Spinal cord (tissue), 10 donors: ENCODE results near the gene TOX3. TPM values are rescaled to one million over a fixed set of nuclear protein-coding genes. Genes with fewer than 3 reads are reported as not detected.

Experiments
- DNase-seq, 6 donors: peaks; one replicate each; pipeline versions ENCODE4 v3.0.0 to v3.0.0-alpha.2; 2013 to 2015; ENCODE audit warnings: low spot score in 6 of 6, low read depth in 4 of 6
- H3K27ac ChIP-seq: one replicate; pipeline ENCODE4 v1.5.1; 2013; ENCODE audit warnings: low read depth, low read length, control low read depth
- H3K27me3 ChIP-seq: one replicate; pipeline ENCODE4 v1.6.1; 2013; ENCODE audit warnings: low read length; ENCODE audit not compliant: control insufficient read depth, insufficient read depth
- H3K36me3 ChIP-seq: one replicate; pipeline ENCODE4 v1.6.1; 2013; ENCODE audit warnings: low read length; ENCODE audit not compliant: control insufficient read depth, insufficient read depth
- H3K4me1 ChIP-seq: one replicate; pipeline ENCODE4 v1.6.1; 2013; ENCODE audit warnings: low read length; ENCODE audit not compliant: control insufficient read depth, insufficient read depth
- H3K4me3 ChIP-seq: one replicate; pipeline ENCODE4 v1.5.1; 2013; ENCODE audit warnings: low read depth, low read length, control low read depth
- H3K9me3 ChIP-seq: one replicate; pipeline ENCODE4 v1.6.1; 2013; ENCODE audit warnings: low read length; ENCODE audit not compliant: control insufficient read depth, insufficient read depth
- WGBS: methylation state at CpG from one replicate; pipeline ENCODE4 v1.1.5; 2013; ENCODE audit warnings: missing lambda C conversion rate; ENCODE audit not compliant: insufficient coverage; 5-methylcytosine and 5-hydroxymethylcytosine counted together
- polyA plus RNA-seq, 2 donors: library from polyadenylated mRNA; unstranded; fragments of 120-200 nt; gene quantifications; one replicate each; pipeline ENCODE4 v1.2.1, GENCODE V29; 2013; ENCODE audit not compliant: insufficient read length in 2 of 2
- total RNA-seq, 2 donors: library from RNA; depleted of rRNA in 1 of 2; stranded (reverse); fragments of 120-200 nt in 1 of 2; fragments of >200 nt in 1 of 2; gene quantifications; one replicate each; pipeline versions ENCODE4 v1.2.3 to v1.2.4, GENCODE V29; 2013 to 2014
- donor health status: healthy.

Gene TOX3
- total and polyA plus RNA-seq, 4 donors: 4.8 to 27.9 (median 13.9) TPM

DNA sequence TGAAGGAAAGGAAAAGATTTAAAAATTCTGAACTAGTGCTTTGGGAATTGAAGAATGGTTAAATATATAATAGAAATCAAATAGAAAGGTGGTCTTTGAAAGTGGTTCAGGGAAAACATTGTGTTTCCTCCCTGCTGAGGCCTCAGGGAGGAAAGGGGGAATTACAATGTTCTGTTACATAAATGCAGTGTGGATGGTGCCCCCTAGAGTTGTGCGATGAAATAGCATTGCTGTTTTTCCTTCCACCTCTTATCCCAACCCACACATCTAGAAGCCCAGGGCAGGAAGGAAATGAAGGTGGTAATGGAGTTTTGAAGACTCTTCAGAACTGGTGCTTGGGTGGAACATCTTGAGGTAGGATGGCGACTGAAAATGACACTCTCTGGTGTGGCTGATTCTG, 6.4 kb upstream of the TOX3 start:
- no CpG with 5 or more reads among the region's 2 CpGs for WGBS
- no peaks in the 10 kb centered on the region for H3K9me3 ChIP-seq
- no peaks in the 10 kb centered on the region for H3K36me3 ChIP-seq
- no peak overlapping the region for H3K4me3 ChIP-seq
- peak in 1 of 6 donors; percentile 49 for DNase-seq
- H3K4me1 ChIP-seq: peaks cover 3% of the 10 kb centered on the region
- H3K27ac ChIP-seq: no peak overlapping the region
- no peaks in the 10 kb centered on the region for H3K27me3 ChIP-seq

DNA sequence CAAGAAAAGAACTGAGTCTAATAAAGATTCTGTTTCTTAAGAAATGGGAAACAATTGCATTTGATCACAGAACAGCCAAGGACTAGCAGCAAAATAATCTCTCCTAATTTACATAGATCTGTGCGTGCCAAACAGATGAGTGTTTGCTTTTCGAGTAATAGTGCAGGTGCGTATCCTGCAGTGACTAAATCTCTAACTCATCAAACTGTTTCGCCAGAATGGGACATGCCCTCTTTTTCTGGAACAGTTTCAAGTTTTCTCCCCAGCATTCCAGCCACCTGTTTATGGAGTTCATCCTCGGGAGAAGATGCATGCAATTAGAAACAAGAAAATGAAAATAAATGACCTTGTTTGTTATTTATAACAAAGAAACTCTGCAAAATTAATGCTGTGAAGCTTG, 5.7 kb upstream of the TOX3 start:
- Histone ChIP-seq H3K27me3 (peaks cover 4% of the 10 kb centered on the region), H3K4me1 (peaks cover 3% of the 10 kb centered on the region), H3K4me3 (no peak overlapping the region), H3K36me3 (no peaks in the 10 kb centered on the region), H3K9me3 (no peaks in the 10 kb centered on the region), H3K27ac (no peak overlapping the region)
- 83% methylated on average over 2 of the region's 5 CpGs for WGBS
- DNase-seq: peak in 1 of 6 donors; percentile 53

DNA sequence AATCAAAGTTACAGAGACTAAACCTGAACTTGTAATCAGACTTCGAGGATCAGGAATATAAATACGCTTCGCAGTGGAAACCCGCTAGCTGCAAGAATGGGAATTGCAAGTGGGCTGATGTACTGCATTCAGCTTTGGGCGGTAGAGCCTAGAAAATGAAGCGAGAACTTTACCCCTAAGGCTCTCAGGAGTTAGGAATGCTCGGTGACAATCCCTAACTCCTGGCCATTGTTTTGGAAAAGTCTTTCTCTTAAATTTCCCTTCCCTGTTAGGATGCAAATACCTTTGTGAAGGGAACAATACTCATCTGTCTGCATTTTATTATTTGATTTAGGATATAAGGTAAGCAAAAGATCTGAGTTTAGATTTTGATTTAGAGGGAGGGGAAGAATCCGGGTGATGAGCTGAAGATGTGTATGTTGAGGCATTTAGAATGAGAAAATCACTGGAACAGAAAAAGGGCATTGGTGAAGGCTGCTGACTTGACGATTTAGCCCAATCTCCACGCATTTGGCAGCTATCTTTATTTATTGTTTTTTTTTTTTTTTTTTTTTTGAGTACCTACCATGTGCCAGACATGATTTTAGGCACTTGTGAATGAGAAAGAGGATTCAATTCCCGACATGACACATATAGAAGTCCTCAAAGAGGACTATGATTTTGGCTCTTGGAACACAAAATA, 2.2 kb upstream of the TOX3 start:
- no peak overlapping the region for H3K4me3 ChIP-seq

DNA sequence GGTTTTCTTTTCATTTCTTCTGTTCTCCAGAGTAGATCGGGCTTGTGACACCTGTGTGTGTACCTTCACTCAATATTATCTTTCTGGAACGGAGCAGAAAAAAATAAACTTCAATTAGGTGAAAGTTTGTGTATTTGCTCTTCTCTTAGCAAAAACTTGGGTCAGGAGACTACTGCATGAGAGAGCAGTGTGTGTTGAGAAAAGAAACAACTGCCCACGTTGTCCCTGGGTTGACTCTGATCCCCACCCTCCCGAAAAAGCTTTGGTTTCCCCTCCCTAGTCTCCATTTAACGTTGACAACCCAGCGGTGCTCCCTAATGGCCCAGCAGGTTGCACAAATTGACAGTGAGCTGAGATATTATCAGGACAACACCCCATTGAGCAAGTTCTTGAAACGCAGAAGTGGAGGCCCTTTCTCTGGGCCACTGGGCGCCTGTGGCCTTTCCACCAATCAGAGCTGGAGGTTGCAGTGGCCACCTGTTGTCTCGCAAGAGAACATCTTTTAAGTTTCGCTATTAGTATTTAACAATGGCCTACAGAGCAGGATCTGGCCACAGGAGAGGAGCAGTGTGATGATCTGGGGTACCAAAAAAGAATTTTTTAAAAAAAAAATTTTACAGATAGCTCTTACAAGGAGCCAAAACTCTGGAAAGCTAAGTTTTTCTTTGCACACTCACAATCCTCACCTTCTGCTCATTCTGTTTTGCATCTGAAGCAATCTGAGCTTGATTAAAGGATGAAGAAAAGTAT, 1.5 kb upstream of the TOX3 start:
- 47% methylated on average over 6 of the region's 10 CpGs for WGBS
- peak in 1 of 6 donors; percentile 46 for DNase-seq
- Histone ChIP-seq H3K4me3 (no peak overlapping the region), H3K36me3 (no peaks in the 10 kb centered on the region), H3K27ac (no peak overlapping the region), H3K27me3 (peaks cover 14% of the 10 kb centered on the region), H3K9me3 (no peaks in the 10 kb centered on the region), H3K4me1 (peaks cover 16% of the 10 kb centered on the region)

More for the DNA sequence above, 2.2 kb upstream of the TOX3 start:
- 36% methylated on average over 3 of the region's 11 CpGs for WGBS
- peak in 2 of 6 donors; percentile 75 to 86 for DNase-seq
- no peaks in the 10 kb centered on the region for H3K36me3 ChIP-seq
- peaks cover 14% of the 10 kb centered on the region for H3K27me3 ChIP-seq
- peaks cover 16% of the 10 kb centered on the region for H3K4me1 ChIP-seq
- no peaks in the 10 kb centered on the region for H3K9me3 ChIP-seq
- H3K27ac ChIP-seq: no peak overlapping the region

DNA sequence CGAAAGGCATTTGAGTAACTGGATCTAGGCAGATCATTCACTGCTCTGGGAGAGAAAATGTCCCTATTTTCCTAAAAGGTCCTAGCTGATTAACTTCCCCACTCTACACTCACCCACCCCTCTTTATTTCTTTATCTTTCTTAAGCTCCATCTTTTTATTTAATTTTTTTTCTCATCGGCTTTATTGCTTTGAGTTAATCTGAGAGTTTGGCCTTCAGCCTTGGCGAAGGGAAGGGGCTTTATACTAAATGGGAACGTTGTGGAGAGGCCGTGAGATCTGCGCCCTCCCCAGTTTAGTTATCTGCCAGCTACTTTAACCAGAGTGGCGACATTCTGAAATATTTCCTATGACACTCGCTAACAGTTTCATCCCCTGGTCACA, 882 bp upstream of the TOX3 start:
- peak overlapping the region; percentile 31 for H3K4me3 ChIP-seq
- 56% methylated on average over 2 of the region's 8 CpGs for WGBS
- H3K27ac ChIP-seq: peak overlapping the region; percentile 36
- H3K36me3 ChIP-seq: no peaks in the 10 kb centered on the region
- H3K27me3 ChIP-seq: peaks cover 14% of the 10 kb centered on the region
- H3K9me3 ChIP-seq: no peaks in the 10 kb centered on the region
- DNase-seq: no peak
- peaks cover 16% of the 10 kb centered on the region for H3K4me1 ChIP-seq

DNA sequence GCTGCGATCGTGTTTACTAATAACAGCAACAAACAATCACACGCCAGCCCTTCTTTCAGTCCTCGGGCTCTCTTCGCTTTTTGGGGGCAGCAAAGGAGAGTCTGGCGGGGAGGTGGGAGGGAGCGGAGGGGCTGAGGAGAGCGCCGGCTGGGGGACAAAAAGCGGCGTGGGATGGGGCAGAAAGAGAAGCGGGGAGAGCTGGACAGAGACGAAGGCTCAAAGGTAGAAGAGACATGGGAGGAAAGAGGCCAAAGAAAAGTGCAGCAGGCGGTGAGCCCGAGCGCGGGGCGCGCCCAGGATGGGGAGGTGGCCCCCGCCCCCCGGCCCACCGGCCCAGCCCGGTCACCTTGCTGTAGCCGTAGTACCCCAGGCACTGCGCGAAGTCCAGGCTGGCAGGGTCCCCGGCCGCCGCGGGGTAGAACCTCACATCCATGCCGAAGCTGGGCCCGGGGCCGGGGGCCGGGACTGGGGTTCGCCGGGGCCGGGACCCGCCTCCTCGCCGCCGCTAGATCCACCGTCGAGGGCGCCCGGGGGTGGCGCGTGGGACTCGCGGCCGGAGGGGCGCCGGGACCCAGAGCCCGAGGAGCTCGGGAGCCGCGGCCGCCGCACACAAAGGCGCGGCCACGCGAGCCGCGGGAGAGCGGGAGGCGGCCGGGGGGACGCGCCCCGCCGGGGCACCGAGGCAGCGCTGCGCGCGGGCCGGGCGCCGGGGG, 496 bp downstream of the TOX3 start:
- no peak overlapping the region for H3K27ac ChIP-seq
- peak in 2 of 6 donors; percentile 43 to 52 for DNase-seq
- WGBS: under 1% methylated on average over 76 of the region's 79 CpGs
- peaks cover 14% of the 10 kb centered on the region for H3K27me3 ChIP-seq
- no peaks in the 10 kb centered on the region for H3K9me3 ChIP-seq
- peaks cover 16% of the 10 kb centered on the region for H3K4me1 ChIP-seq
- peak overlapping the region; percentile 58 for H3K4me3 ChIP-seq
- H3K36me3 ChIP-seq: no peaks in the 10 kb centered on the region

DNA sequence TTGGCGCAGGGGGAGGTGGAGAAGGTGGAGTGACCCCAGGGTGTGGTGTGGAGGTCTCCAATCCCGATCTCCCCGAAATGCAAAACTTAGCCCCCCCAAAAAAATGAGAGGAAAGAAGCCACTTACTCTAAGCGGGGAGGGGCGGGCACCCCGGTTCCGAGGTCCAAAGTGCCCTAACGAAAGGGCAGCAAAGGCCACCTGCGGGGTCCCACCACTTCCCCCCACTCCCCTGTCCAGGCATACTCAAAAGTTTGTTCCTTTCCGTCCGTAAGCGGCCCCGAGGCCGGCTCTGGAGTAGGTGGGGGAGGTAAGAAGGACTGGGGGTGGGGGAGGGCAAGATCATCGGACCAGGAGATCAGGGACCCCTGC, 1.1 kb downstream of the TOX3 start:
- Histone ChIP-seq H3K36me3 (no peaks in the 10 kb centered on the region), H3K9me3 (no peaks in the 10 kb centered on the region), H3K27ac (peak overlapping the region; percentile 50), H3K4me1 (peaks cover 16% of the 10 kb centered on the region), H3K27me3 (peaks cover 14% of the 10 kb centered on the region), H3K4me3 (peak overlapping the region; percentile 58)
- DNase-seq: peak in 1 of 6 donors; percentile 25
- WGBS: 0% methylated on average over 6 of the region's 15 CpGs

DNA sequence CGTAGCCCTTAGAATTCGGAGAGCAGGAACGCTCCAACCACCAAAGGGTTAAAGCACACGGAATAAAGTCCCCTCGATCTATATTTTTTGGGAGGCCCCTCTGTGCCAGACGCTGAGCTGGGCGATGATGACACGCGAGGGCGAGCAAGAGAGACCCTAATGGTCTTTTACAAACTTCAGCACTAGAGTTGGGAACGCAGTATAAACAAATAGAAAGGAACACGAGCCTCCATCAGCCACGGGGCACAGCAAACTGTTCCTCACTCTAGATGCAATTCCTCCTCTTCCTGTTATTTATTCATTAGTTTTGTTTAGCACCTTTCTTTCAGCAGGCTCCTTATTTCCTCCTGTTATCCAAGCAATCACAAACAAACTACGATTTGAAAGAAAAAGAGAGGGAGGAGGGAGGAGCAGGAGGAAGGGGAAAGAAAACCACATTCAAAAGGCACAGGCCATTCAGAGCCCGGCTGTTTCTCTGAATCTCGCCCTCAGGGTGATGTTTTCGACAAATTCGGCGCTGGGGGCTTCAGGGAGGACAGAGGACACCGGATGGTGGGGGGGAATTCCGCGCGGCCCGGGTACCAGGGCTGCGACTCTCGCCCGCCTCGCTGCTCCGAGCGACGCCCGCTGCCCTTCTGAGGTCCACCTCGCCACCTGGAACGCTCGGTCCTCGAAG, 1.6 kb downstream of the TOX3 start:
- Histone ChIP-seq H3K9me3 (no peaks in the 10 kb centered on the region), H3K27ac (peak overlapping the region; percentile 50), H3K36me3 (no peaks in the 10 kb centered on the region), H3K27me3 (peaks cover 14% of the 10 kb centered on the region), H3K4me1 (peaks cover 16% of the 10 kb centered on the region), H3K4me3 (peak overlapping the region; percentile 58)
- DNase-seq: peak in 2 of 6 donors; percentile 60 to 70
- 1% methylated on average over 31 of the region's 36 CpGs for WGBS

DNA sequence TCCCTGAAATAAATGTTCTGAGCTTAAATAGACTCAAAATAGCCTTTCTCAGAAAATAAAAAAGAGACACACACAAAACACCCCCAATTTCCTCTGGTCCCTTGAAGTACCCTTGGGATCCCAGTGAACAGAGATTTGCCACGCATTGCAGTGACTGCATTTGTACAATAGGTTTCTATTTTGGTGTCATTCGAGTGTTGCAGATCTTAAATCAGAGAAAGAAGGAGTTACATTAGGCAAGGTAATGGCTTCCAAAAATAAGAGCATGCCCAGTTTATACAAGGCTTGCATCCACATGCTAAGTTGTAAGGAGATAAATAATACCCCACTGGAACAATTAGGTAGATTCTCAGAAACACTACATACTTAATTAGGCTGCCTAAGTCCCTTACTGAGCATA, 2.2 kb downstream of the TOX3 start:
- no peaks in the 10 kb centered on the region for H3K36me3 ChIP-seq
- H3K4me1 ChIP-seq: peaks cover 16% of the 10 kb centered on the region
- peaks cover 14% of the 10 kb centered on the region for H3K27me3 ChIP-seq
- peak overlapping the region; percentile 50 for H3K27ac ChIP-seq
- H3K4me3 ChIP-seq: peak overlapping the region; percentile 58
- DNase-seq: peak in 2 of 6 donors; percentile 50 to 84
- H3K9me3 ChIP-seq: no peaks in the 10 kb centered on the region
- 19% methylated on average over 2 of the region's 2 CpGs for WGBS
